ENCODE results near the gene DKC1.

Gene DKC1

GRCh38 chrX:154785716-154786115 is 23.1 kb downstream of the DKC1 start:
- DNase-seq (ENCODE audit: low read depth) = no peak
- TF ChIP-seq CTCF (conservative IDR thresholded peaks at IDR 0.05; ENCODE audit: low read length) = no peak
- H3K4me3 ChIP-seq (ENCODE audit: low read length) = no peak overlapping the region

GRCh38 chrX:154791467-154791866 is 28.8 kb downstream of the DKC1 start:
- TF ChIP-seq CTCF (conservative IDR thresholded peaks at IDR 0.05; ENCODE audit: low read length) = no peak
- no peak for DNase-seq (ENCODE audit: low read depth)
- H3K4me3 ChIP-seq (ENCODE audit: low read length) = no peak overlapping the region

- no peak for DNase-seq (ENCODE audit: low read depth)
- no peak for TF ChIP-seq CTCF (conservative IDR thresholded peaks at IDR 0.05; ENCODE audit: low read length)
These were observed 29.3 kb downstream of the DKC1 start for GRCh38 chrX:154791939-154792338.

GRCh38 chrX:154793084-154793795 is 30.6 kb downstream of the DKC1 start:
- H3K4me3 ChIP-seq (ENCODE audit: low read length) = no peak overlapping the region
- DNase-seq (ENCODE audit: low read depth) = no peak
- TF ChIP-seq CTCF (conservative IDR thresholded peaks at IDR 0.05; ENCODE audit: low read length) = no peak

More at GRCh38 chrX:154791939-154792338, 29.3 kb downstream of the DKC1 start:
- H3K4me3 ChIP-seq (ENCODE audit: low read length) = no peak overlapping the region

- DNase-seq (ENCODE audit: low read depth) = no peak
- TF ChIP-seq CTCF (conservative IDR thresholded peaks at IDR 0.05; ENCODE audit: low read length) = no peak
- no peak overlapping the region for H3K4me3 ChIP-seq (ENCODE audit: low read length)
These were observed 32.4 kb downstream of the DKC1 start for GRCh38 chrX:154795016-154795415.

GRCh38 chrX:154797006-154797405 is 34.3 kb downstream of the DKC1 start:
- H3K4me3 ChIP-seq (ENCODE audit: low read length) = no peak overlapping the region
- TF ChIP-seq CTCF (conservative IDR thresholded peaks at IDR 0.05; ENCODE audit: low read length) = no peak
- no peak for DNase-seq (ENCODE audit: low read depth)

- no peak overlapping the region for H3K4me3 ChIP-seq (ENCODE audit: low read length)
- no peak for DNase-seq (ENCODE audit: low read depth)
- TF ChIP-seq CTCF (conservative IDR thresholded peaks at IDR 0.05; ENCODE audit: low read length) = no peak
These were observed 37.1 kb downstream of the DKC1 start for GRCh38 chrX:154799556-154800348.
